GM12875 (cell line): ENCODE measurements around the gene FAM222B.

Source experiments
- H3K4me3 ChIP-seq: one replicate; pipeline ENCODE4 v1.5.1; 2011; ENCODE audit warnings: low read depth, low read length, control low read depth
- CTCF ChIP-seq: IDR thresholded peaks from 2 replicates; pipeline ENCODE4 v1.5.1; 2011; ENCODE audit warnings: low read depth, mild to moderate bottlenecking, control low read depth, inconsistent platforms, low read length, moderate library complexity, borderline replicate concordance; ENCODE audit not compliant: insufficient read depth

FAM222B gene

DNA sequence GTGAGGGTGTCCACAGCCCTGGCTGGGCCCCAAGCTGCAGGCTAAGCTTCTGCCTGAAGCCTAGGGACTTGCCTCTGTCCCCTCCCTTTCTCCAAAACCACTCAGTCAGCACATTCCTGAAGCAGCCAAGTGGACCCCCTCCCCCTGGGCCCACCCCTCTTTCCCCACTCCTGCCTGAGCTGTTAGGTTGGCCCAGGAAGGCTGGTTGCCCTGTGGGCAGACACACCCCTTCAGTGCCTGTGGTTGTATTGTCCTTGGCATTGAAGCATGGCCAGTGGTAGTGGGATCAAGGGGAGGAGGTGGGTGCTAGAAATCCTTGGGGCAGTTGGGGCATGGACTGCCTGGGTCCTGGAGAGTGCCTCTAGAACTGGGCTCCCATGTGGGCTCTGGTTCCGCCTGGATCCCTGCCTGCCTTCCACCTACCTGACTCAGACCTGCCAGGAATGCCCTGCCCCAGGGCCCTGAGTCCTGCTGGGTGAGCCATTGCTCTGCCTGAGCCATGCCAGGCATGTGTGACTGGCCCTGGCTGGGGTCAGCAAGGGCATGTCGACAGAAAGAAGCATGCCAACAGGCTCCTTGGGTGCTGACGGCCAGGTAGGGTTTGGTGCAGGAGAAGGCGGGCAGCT, 96.7 kb downstream of the FAM222B start:
- TF ChIP-seq CTCF = no peak
- H3K4me3 ChIP-seq = peak overlapping the region; percentile 80

DNA sequence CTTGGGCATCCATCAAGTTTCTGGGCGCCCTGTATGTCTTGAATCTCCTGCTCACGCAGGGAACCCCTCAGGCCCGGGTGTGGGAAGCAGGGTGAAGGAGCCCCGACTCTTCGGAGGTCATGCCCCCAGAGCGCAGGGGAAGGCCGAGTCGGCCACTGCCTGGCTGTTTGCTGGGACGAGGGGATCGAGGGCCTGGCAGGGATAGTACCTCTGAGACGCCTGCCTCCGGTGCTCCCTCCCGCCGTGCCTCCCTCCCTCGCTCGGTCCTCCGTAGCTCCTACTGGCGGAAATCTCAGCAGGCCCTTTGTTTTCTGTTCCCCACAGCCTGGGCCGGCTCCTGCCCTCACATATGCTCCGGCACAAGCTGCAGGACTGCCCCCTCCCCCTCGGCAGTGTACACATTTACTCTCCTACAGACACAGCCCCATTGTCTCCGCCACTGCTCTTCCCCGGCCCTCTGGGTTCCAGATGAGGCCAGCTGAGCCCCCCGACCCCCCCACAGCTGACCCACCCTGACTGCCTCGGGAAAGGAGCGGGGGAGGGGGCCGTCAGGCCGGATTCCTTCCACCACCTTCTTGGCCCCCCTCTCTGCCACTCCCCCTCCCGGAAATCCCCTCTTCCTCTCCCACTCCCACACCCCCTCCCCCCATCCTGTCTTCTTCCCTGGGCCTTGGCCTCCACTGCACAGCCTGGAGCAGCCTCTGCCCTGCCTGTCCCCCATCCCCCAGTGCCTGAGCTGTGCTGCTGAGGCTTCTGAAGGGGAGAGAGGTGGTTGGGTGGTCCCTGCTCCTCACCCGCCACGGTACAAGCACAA, 97.4 kb downstream of the FAM222B start:
- peak overlapping the region; percentile 80 for H3K4me3 ChIP-seq

GRCh38 chr17:28744104-28744971, 98.3 kb downstream of the FAM222B start:
- no peak for TF ChIP-seq CTCF
- H3K4me3 ChIP-seq = peak overlapping the region; percentile 80

More for the DNA sequence above, 97.4 kb downstream of the FAM222B start:
- TF ChIP-seq CTCF = no peak

DNA sequence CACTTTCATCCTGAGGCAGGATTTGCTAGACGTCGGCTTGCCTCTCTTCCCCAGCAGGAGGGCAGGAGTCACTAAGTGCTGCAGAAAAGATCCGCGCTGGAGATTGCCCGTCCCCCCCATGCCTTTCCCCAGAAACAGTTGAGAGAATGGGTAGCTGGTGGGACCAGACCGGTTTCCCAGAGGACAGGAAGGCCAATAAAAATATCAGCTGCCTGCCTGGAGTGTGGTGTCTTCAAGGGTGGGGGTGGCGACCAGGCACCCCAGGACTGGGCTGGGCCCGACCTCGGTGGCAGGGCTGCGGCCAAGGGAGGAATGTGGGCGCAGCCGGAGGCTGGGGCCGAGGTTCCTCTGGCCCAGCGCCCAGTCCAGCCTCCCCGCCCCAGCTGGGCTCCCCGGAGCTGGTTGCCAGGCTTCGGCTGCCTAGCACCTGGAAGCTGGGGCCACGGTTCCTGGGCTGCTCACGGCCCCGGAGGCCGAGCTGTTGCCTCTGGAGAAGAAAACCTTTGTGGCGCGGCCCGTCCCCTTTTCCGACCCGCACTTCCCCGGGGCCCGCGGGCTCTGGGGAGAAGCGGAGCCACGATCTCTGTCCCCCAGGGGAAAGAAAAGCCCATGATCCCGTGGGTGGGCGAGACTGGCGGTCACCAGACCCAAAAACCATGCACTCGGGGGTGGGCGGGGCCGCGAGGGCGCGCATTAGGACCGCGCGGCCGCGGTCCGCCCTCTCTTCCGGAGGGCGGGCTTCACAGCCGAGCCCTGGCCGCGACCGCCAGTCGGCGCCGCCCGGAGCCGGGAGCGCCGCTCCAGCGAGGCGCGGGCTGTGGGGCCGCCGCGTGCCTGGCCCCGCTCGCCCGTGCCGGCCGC, 99.1 kb downstream of the FAM222B start, which contains the start of gene TRAF4:
TRAF4 (plus strand) TSS at position 769 of the 861 bp plus-strand sequence. CDS start 102 bp downstream, outside the sequence.
- peak within 1 kb of the TSS; percentile 80 for H3K4me3 ChIP-seq
- peak; percentile 18; the same call in 1 of the 2 replicates for TF ChIP-seq CTCF

GRCh38 chr17:28741358-28742349, 100.9 kb downstream of the FAM222B start:
- peak overlapping the region; percentile 36 for H3K4me3 ChIP-seq
- TF ChIP-seq CTCF = no peak
